Hepatocyte (in vitro differentiated cells): ENCODE data around the gene CPVL.

Experiments used
- EZH2 ChIP-seq: fragments of 200-600 bp; sonication (generic); IDR thresholded peaks from 2 replicates; pipeline ENCODE4 v1.6.1; 2016; ENCODE audit warnings: antibody characterized with exemption, mild to moderate bottlenecking, borderline replicate concordance
- EZH2phosphoT487 ChIP-seq: fragments of 200-600 bp; sonication (generic); IDR thresholded peaks from one replicate; pipeline ENCODE4 v1.6.1; 2018; ENCODE audit warnings: antibody characterized with exemption, mild to moderate bottlenecking, low read depth, moderate library complexity; ENCODE audit not compliant: unreplicated experiment, severe bottlenecking

- TF ChIP-seq EZH2: no peak
- TF ChIP-seq EZH2phosphoT487: no peak
Measured at GRCh38 chr7:29161231-29161630, 14.9 kb upstream of the CPVL start.
